ENCODE data around the gene MAN1C1. TPM values are rescaled to one million over a fixed set of nuclear protein-coding genes. Genes with fewer than 3 reads are reported as not detected.

MAN1C1 gene
- total RNA-seq, 1 experiment from 2014 or later: 1.2 TPM

DNA sequence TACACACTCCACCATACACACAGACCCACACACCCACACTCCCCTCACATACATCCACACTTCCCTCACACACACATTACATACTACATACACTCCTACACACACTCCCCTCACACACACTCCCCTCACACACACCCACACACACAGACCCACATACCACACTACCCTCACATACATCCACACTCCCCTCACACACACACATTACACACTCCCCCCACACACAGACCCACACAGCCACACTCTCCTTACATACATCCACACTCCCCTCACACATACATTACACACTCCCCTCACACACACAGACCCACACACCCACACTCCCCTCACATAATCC, 150.8 kb downstream of the MAN1C1 start:
- Histone ChIP-seq H3K4me2 (ENCODE audit: low read length) (no peak overlapping the region), H3K27me3 (ENCODE audit: insufficient read depth, low read length) (no peaks in the 10 kb centered on the region), H3K36me3 (ENCODE audit: control insufficient read depth in 1 of 2, insufficient read depth in 2 of 2, low read length in 2 of 2) (no peaks in the 10 kb centered on the region), H3K4me3 (replicated peaks in 1 of 2; ENCODE audit: low read depth in 1 of 2, low read length in 2 of 2) (no peak overlapping the region), H3K79me2 (ENCODE audit: insufficient read depth, low read length) (no peaks in the 10 kb centered on the region), H3K27ac (ENCODE audit: low read depth, low read length) (no peak overlapping the region), H3K9me3 (ENCODE audit: control insufficient read depth in 1 of 2, insufficient read depth in 1 of 2, low read depth in 1 of 2, low read length in 2 of 2) (no peaks in the 10 kb centered on the region), H3K4me1 (ENCODE audit: control insufficient read depth in 1 of 2, insufficient read depth in 2 of 2, low read length in 2 of 2) (no peaks in the 10 kb centered on the region), H3K9ac (ENCODE audit: low read length) (no peak overlapping the region), H3K9me2 (ENCODE audit: insufficient read depth) (no peaks in the 10 kb centered on the region), H4K20me1 (ENCODE audit: insufficient read depth) (no peaks in the 10 kb centered on the region), H2AFZ (ENCODE audit: low read depth, low read length, poor library complexity, severe bottlenecking) (no peak overlapping the region)
- ChIA-PET CTCF (no interaction called here), POLR2A (no interaction called here), RAD21 (ENCODE audit: low non-redundant PET in 1 of 2, low total read pairs in 2 of 2, uncharacterized antibody in 2 of 2, unreplicated experiment in 2 of 2) (no interaction called here)
- no peak for ATAC-seq
- no peak for TF ChIP-seq POLR2AphosphoS5 (IDR thresholded peaks at IDR 0.05; ENCODE audit: low read depth, low read length)
- no peak for TF ChIP-seq EZH2 (IDR thresholded peaks at IDR 0.05)
- TF ChIP-seq FOSL1 (IDR thresholded peaks at IDR 0.05; ENCODE audit: low read depth): no peak
- TF ChIP-seq ZNF274 (IDR thresholded peaks at IDR 0.05; ENCODE audit: low read depth, low read length): no peak
- TF ChIP-seq, protein P1, sequence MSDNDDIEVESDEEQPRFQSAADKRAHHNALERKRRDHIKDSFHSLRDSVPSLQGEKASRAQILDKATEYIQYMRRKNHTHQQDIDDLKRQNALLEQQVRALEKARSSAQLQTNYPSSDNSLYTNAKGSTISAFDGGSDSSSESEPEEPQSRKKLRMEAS (IDR thresholded peaks at IDR 0.05): no peak
- no peak for TF ChIP-seq YY1 (IDR thresholded peaks at IDR 0.05; ENCODE audit: extremely low read depth, insufficient replicate concordance, low read depth, low read length)
- TF ChIP-seq, protein P2, sequence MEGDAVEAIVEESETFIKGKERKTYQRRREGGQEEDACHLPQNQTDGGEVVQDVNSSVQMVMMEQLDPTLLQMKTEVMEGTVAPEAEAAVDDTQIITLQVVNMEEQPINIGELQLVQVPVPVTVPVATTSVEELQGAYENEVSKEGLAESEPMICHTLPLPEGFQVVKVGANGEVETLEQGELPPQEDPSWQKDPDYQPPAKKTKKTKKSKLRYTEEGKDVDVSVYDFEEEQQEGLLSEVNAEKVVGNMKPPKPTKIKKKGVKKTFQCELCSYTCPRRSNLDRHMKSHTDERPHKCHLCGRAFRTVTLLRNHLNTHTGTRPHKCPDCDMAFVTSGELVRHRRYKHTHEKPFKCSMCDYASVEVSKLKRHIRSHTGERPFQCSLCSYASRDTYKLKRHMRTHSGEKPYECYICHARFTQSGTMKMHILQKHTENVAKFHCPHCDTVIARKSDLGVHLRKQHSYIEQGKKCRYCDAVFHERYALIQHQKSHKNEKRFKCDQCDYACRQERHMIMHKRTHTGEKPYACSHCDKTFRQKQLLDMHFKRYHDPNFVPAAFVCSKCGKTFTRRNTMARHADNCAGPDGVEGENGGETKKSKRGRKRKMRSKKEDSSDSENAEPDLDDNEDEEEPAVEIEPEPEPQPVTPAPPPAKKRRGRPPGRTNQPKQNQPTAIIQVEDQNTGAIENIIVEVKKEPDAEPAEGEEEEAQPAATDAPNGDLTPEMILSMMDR (IDR thresholded peaks at IDR 0.05 in 2 of 3, conservative IDR thresholded peaks at IDR 0.05 in 1 of 3; ENCODE audit: borderline replicate concordance in 1 of 3, insufficient read depth in 1 of 3, low read depth in 2 of 3, low read length in 2 of 3): no peak
- TF ChIP-seq, protein P3, sequence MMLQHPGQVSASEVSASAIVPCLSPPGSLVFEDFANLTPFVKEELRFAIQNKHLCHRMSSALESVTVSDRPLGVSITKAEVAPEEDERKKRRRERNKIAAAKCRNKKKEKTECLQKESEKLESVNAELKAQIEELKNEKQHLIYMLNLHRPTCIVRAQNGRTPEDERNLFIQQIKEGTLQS (IDR thresholded peaks at IDR 0.05): no peak
- no peak for TF ChIP-seq ELF1 (IDR thresholded peaks at IDR 0.05; ENCODE audit: borderline replicate concordance, low read depth)
- no peak for TF ChIP-seq POLR2A (IDR thresholded peaks at IDR 0.05; ENCODE audit: borderline replicate concordance, extremely low read depth, insufficient read depth, insufficient read length)
- no peak for TF ChIP-seq CEBPB (IDR thresholded peaks at IDR 0.05; ENCODE audit: low read depth)
- TF ChIP-seq SRF (IDR thresholded peaks at IDR 0.05; ENCODE audit: low read depth): no peak
- TF ChIP-seq SP1 (IDR thresholded peaks at IDR 0.05; ENCODE audit: low read depth): no peak
- DNase-seq (ENCODE audit: low read depth, low spot score): no peak
- intact Hi-C loops (cut with micrococcal nuclease): no loop called here
- BruUV-seq (replicated peaks): no TSS peak

Data from HCT116 (cell line).